ENCODE results near the gene ZFAND2B.
A peak's percentile ranks its signal among the peaks of the same experiment; 100 is the strongest.
"Not testable (repeated sequence)": the region's sequence is repeated elsewhere in the genome, so short reads cannot be mapped to it uniquely, and the experiment has no call there.

The ZFAND2B gene

DNA sequence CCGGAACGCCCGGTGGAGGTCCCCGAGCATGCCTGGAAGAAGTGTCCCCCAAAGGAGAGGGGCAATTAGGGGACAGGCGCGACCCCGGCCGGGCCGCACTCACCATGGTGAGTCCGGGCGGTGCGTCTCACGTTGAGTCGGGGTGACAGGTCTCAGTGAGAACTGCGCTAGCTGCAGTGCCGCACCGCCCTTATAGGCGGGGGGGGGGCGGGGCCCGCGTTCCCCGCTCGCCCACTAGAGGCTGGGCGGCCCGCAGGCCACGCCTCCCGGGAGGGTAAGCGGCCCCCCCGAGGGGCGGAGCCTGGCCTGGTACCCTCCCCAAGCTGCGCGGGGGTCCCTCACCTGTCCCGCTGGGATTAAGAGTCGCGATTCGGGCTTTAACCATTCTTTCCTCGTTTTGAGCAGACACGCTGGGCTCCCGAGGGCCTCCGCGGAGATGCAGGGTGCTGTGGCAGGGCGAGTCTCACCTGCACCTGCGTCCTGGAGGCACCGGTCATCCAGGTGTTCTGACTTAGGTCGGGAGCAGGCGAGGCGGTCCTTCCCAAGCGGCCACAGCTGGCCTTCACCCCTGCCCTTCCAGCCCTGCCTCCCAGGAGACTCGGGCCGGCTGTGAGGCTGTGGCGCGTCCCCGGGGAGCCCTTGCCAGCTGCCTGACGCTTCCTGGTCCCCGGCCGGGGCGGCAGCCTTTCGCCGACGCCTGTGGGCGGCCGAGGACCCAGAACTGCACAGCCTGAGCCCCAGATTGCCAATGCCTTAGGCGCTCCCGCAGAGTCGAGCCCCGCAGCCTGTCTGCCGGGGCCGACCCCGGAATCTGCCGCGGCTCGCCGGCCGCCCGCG, 47.4 kb downstream of the ZFAND2B start, which contains the start of gene TUBA4A:
TSS of gene TUBA4A (minus strand) at position 166 of the 837 bp plus-strand sequence. CDS start at position 106, 60 bp downstream.
- peak; percentile 81 to 88 for DNase-seq

DNA sequence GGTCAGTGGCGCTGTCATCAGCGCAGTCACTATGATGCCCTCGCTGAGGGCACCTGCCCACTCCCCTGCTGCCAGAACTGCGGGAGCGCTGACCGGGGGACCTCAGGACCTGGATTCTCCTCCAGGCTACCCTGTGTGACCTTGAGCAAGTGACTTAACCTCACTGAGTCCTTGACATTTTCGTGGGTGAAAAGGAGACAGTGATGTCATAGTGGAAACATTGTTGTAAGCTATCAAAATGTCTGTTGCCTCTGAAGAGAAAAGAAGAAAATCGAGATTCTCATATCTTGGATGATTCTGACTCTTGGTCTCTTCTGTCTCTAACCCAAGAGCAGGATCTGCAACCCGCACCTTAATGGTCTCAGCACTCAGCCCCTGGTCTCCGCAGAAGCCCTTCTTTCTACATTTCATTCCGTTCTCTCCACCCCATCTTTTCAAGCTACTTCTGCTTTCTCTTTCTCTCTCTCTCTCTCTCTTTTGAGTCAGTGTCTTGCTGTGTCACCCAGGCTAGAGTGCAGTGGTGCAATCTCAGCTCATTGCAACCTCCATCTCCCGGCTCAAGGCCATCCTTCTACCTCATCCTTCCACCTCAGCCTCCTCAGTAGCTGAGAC, 48.1 kb downstream of the ZFAND2B start:
- peak in 1 of 2 donors; percentile 32 for DNase-seq

DNA sequence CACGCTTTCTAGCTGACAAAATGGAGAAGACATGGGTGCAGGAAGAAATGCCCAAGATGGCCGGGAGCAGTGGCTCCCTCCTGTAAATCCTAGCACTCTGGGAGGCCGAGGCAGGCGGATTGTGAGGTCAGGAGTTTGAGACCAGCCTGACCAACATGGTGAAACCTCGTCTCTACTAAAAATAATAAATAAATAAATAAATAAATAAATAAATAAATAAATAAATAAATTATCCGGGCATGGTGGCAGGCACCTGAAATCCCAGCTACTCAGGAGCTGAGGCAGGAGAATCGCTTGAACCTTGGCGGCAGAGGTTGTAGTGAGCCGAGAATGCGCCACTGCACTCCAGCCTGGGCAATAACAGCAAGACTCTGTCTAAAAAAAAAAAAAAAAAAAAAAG, 52.4 kb downstream of the ZFAND2B start:
- not testable (repeated sequence) for DNase-seq

Measured in stimulated activated CD4-positive, alpha-beta T cell treated with anti-CD3 and anti-CD28 coated beads, Interleukin-2, amount 100 ng/mL, for 48 hours (primary cell).